ENCODE data around the gene SETDB1.

DNA sequence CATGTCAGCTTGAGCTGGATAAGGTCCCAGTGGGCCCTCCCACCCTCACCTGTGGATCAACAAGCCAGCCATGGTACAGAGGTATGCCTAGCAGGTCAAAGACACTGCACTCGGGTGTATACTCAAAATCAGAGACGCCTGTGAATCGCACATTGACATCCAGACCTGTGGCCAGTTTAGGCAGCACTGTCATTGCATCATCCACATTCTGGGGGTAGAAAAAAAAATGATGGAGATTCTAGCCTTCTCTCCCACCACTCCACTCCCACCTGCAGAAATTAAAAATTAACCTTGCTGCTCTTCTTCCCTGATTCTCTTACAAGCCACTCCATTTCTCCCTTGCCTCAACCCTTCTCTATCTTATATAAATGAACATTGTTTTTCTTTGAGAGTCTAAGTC, 74.2 kb downstream of the SETDB1 start:
- TF ChIP-seq, protein P1, sequence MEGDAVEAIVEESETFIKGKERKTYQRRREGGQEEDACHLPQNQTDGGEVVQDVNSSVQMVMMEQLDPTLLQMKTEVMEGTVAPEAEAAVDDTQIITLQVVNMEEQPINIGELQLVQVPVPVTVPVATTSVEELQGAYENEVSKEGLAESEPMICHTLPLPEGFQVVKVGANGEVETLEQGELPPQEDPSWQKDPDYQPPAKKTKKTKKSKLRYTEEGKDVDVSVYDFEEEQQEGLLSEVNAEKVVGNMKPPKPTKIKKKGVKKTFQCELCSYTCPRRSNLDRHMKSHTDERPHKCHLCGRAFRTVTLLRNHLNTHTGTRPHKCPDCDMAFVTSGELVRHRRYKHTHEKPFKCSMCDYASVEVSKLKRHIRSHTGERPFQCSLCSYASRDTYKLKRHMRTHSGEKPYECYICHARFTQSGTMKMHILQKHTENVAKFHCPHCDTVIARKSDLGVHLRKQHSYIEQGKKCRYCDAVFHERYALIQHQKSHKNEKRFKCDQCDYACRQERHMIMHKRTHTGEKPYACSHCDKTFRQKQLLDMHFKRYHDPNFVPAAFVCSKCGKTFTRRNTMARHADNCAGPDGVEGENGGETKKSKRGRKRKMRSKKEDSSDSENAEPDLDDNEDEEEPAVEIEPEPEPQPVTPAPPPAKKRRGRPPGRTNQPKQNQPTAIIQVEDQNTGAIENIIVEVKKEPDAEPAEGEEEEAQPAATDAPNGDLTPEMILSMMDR (IDR thresholded peaks at IDR 0.05; ENCODE audit: poor library complexity), result no peak
- TF ChIP-seq EZH2phosphoT487 (IDR thresholded peaks at IDR 0.05; ENCODE audit: low read depth, severe bottlenecking, unreplicated experiment) (no peak), EZH2 (IDR thresholded peaks at IDR 0.05; ENCODE audit: borderline replicate concordance) (no peak)
